Gastroesophageal sphincter (tissue), 4 donors: Measurements from ENCODE around the gene AGFG1. TPM values are rescaled to one million over a fixed set of nuclear protein-coding genes. Genes with fewer than 3 reads are reported as not detected.

Source experiments
- ATAC-seq: fragments of 150-250 bp; one replicate; pipeline ENCODE4 v1.9.1; 2016; ENCODE audit warnings: mild to moderate bottlenecking, moderate library complexity
- H3K27ac ChIP-seq, 4 donors: fragments of 200-600 bp; sonication (generic) in 3 of 4; 1 replicate in 3 of 4; 2 replicates in 1 of 4; pipeline ENCODE4 v1.5.1; 2016 to 2019
- H3K27me3 ChIP-seq: fragments of 200-600 bp; sonication (generic); one replicate; pipeline ENCODE4 v1.5.1; 2019
- H3K36me3 ChIP-seq, 2 donors: fragments of 200-600 bp; sonication (generic); one replicate each; pipeline ENCODE4 v1.5.1; 2019; ENCODE audit warnings: control low read depth in 1 of 2
- H3K4me1 ChIP-seq, 3 donors: fragments of 200-600 bp; sonication (generic); 1 replicate in 2 of 3; 2 replicates in 1 of 3; pipeline ENCODE4 v1.5.1; 2016 to 2019; ENCODE audit warnings: control low read depth in 2 of 3
- H3K4me3 ChIP-seq, 2 donors: fragments of 200-600 bp; sonication (generic); one replicate each; pipeline ENCODE4 v1.5.1; 2019; ENCODE audit warnings: mild to moderate bottlenecking in 1 of 2, moderate library complexity in 1 of 2
- H3K9me3 ChIP-seq, 3 donors: fragments of 200-600 bp; sonication (generic); one replicate each; pipeline ENCODE4 v1.5.1; 2017 to 2019; ENCODE audit warnings: control low read depth in 2 of 3
- CTCF ChIP-seq, 4 experiments: fragments of 200-600 bp in 2 of 4; fragments of 450-650 bp in 2 of 4; sonication (generic) in 1 of 4; IDR thresholded peaks; one replicate each; pipeline ENCODE4 v1.5.1; 2017 to 2019; ENCODE audit warnings: antibody characterized with exemption in 4 of 4, mild to moderate bottlenecking in 2 of 4, moderate library complexity in 2 of 4
- EP300 ChIP-seq: sonication (generic); formaldehyde crosslinking; IDR thresholded peaks from one replicate; pipeline ENCODE4 v1.6.1; 2017; ENCODE audit warnings: antibody characterized with exemption, mild to moderate bottlenecking
- POLR2A ChIP-seq, 2 donors: fragments of 450-650 bp; IDR thresholded peaks; one replicate each; pipeline ENCODE4 v1.6.1; 2017; ENCODE audit warnings: antibody characterized with exemption in 2 of 2, mild to moderate bottlenecking in 2 of 2, moderate library complexity in 1 of 2
- POLR2AphosphoS5 ChIP-seq: sonication (generic); formaldehyde crosslinking; IDR thresholded peaks from one replicate; pipeline ENCODE4 v1.6.1; 2017; ENCODE audit warnings: antibody characterized with exemption
- WGBS, 2 donors: methylation state at CpG; one replicate each; pipeline ENCODE4 v1.1.5; 2018; ENCODE audit warnings: low coverage in 1 of 2; 5-methylcytosine and 5-hydroxymethylcytosine counted together
- total RNA-seq, 4 donors: library from RNA; depleted of rRNA; stranded (reverse); fragments of >200 nt; gene quantifications; one replicate each; pipeline ENCODE4 v1.1.0, GENCODE V29; 2016

Gene AGFG1
- total RNA-seq, 4 donors from 2014 or later: 26.0 to 73.1 (median 53.0) TPM

DNA sequence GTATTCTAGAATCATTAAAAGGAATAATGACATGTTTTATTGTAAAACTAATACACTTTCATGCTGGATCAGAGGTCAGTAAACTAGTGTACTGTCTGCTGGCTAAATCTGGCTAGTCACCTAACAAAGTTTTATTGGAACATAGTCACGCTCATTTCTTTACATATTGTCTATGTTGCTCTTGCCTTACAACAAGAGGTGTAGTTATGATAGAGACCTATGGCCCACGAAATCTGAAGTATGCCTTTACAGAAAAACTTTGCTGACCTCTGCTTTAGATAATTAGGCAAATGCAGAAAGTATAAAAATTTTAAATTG is 96.9 kb downstream of the AGFG1 start:
- TF ChIP-seq POLR2AphosphoS5: no peak
- TF ChIP-seq POLR2A (IDR thresholded peaks at IDR 0.05): no peak
- no peak for TF ChIP-seq EP300
- TF ChIP-seq CTCF (IDR thresholded peaks at IDR 0.05): no peak
- no peaks in the 10 kb centered on the region for H3K9me3 ChIP-seq
- H3K36me3 ChIP-seq: peaks cover 0 to 5% of the 10 kb centered on the region in 2 donors
- no peak for ATAC-seq
- H3K4me3 ChIP-seq: no peak overlapping the region
- WGBS, 2 donors: 93 to 94% methylated on average over 2 of the region's 2 CpGs
- H3K27ac ChIP-seq: no peak overlapping the region
- no peaks in the 10 kb centered on the region for H3K27me3 ChIP-seq
- H3K4me1 ChIP-seq: no peaks in the 10 kb centered on the region

- H3K4me3 ChIP-seq: no peak overlapping the region
- H3K4me1 ChIP-seq: no peaks in the 10 kb centered on the region
- H3K27me3 ChIP-seq: no peaks in the 10 kb centered on the region
- no peak for TF ChIP-seq CTCF (IDR thresholded peaks at IDR 0.05)
- no peak for TF ChIP-seq POLR2A (IDR thresholded peaks at IDR 0.05)
- no peak for TF ChIP-seq EP300
- H3K36me3 ChIP-seq: peaks cover 0 to 5% of the 10 kb centered on the region in 2 donors
- H3K27ac ChIP-seq: no peak overlapping the region
- H3K9me3 ChIP-seq: no peaks in the 10 kb centered on the region
- WGBS, 2 donors: 39 to 50% methylated on average over 1 of the region's 1 CpG
- ATAC-seq: no peak
Measured at GRCh38 chr2:227570615-227571014, 98.7 kb downstream of the AGFG1 start.

GRCh38 chr2:227576110-227576509 is 104.2 kb downstream of the AGFG1 start:
- no peak for ATAC-seq
- H3K27ac ChIP-seq: no peak overlapping the region
- no peak overlapping the region for H3K4me3 ChIP-seq
- H3K27me3 ChIP-seq: no peaks in the 10 kb centered on the region
- no peaks in the 10 kb centered on the region for H3K36me3 ChIP-seq
- no peaks in the 10 kb centered on the region for H3K4me1 ChIP-seq
- H3K9me3 ChIP-seq: no peaks in the 10 kb centered on the region
- TF ChIP-seq POLR2A (IDR thresholded peaks at IDR 0.05) (no peak), POLR2AphosphoS5 (no peak), EP300 (no peak), CTCF (IDR thresholded peaks at IDR 0.05) (no peak)

- no peak overlapping the region for H3K4me3 ChIP-seq
- TF ChIP-seq CTCF (IDR thresholded peaks at IDR 0.05) (no peak), POLR2A (IDR thresholded peaks at IDR 0.05) (no peak), POLR2AphosphoS5 (no peak), EP300 (no peak)
- H3K4me1 ChIP-seq: no peaks in the 10 kb centered on the region
- H3K27ac ChIP-seq: no peak overlapping the region
- ATAC-seq: no peak
- H3K9me3 ChIP-seq: no peaks in the 10 kb centered on the region
- WGBS, 2 donors: 56 to 72% methylated on average over 1 to 2 of the region's 2 CpGs
- no peaks in the 10 kb centered on the region for H3K36me3 ChIP-seq
- H3K27me3 ChIP-seq: no peaks in the 10 kb centered on the region
Measured at GRCh38 chr2:227576812-227577211, 104.9 kb downstream of the AGFG1 start.

DNA sequence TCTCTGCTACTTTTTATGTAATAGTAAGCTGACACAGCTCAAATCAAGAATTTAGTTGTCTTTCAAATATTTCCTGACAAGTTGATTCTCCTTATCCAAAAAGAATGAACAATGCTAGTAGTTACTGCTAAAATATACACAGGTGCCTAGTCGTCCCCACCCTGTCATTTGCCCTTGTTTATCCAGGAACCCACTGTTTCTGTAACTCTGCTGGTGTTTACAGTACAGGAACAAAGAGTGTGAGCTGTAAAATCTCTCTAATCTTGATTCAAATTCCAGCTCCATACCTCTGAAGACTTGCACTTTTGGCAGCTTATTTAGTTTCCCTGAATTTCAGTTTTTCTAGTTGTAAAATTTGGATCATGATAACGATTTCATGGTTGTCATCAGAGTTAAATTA is 105.6 kb downstream of the AGFG1 start:
- Histone ChIP-seq H3K4me1 (no peaks in the 10 kb centered on the region), H3K36me3 (no peaks in the 10 kb centered on the region), H3K27ac (no peak overlapping the region), H3K27me3 (peaks cover 5% of the 10 kb centered on the region), H3K9me3 (peaks cover 0 to 6% (median 0%) of the 10 kb centered on the region in 3 donors), H3K4me3 (no peak overlapping the region)
- ATAC-seq: no peak
- WGBS, 2 donors: 33 to 61% methylated on average over 2 of the region's 2 CpGs
- TF ChIP-seq CTCF (IDR thresholded peaks at IDR 0.05): no peak
- TF ChIP-seq EP300: no peak
- TF ChIP-seq POLR2A (IDR thresholded peaks at IDR 0.05): no peak
- no peak for TF ChIP-seq POLR2AphosphoS5
